ENCODE measurements around the gene SLC9A9. TPM values are rescaled to one million over a fixed set of nuclear protein-coding genes. Genes with fewer than 3 reads are reported as not detected.

SLC9A9 gene
- total RNA-seq, 4 donors from 2014 or later, result 1.1 to 15.9 (median 9.7) TPM

GRCh38 chr3:143634991-143635390 is 213.3 kb downstream of the SLC9A9 start:
- Histone ChIP-seq H3K27ac (peak overlapping the region in 3 of 4 donors; percentile 9 to 58 (median 30)), H3K36me3 (no peaks in the 10 kb centered on the region), H3K4me3 (no peak overlapping the region), H3K27me3 (no peaks in the 10 kb centered on the region), H3K4me1 (peaks cover 0 to 20% (median 12%) of the 10 kb centered on the region in 4 donors), H3K9me3 (peaks cover 11 to 20% of the 10 kb centered on the region in 2 donors)
- intact Hi-C loops (cut with DNase I; ENCODE audit: low total_unique reads) (no loop called here), in situ Hi-C loops (cut with MboI; ENCODE audit: low pct_ligation_motif_present in 1 of 4, low pct_unique_long_range_greater_than_20kb in 1 of 4, low sequenced_read_pairs in 3 of 4) (no loop called here)
- 66 to 100% methylated on average over 1 to 4 of the region's 4 CpGs for WGBS, 2 donors (ENCODE audit: low coverage in 1 of 2)
- peak; percentile 64 for DNase-seq
- no peak for TF ChIP-seq POLR2A (IDR thresholded peaks at IDR 0.05)
- TF ChIP-seq CTCF (IDR thresholded peaks at IDR 0.05), result no peak
- no peak for TF ChIP-seq EP300 (IDR thresholded peaks at IDR 0.05; ENCODE audit: low read depth)
- TF ChIP-seq POLR2AphosphoS5 (IDR thresholded peaks at IDR 0.05), result no peak

GRCh38 chr3:143634427-143634826 is 213.8 kb downstream of the SLC9A9 start:
- Histone ChIP-seq H3K27me3 (no peaks in the 10 kb centered on the region), H3K27ac (peak overlapping the region in 3 of 4 donors; percentile 9 to 58 (median 30)), H3K36me3 (no peaks in the 10 kb centered on the region), H3K9me3 (peaks cover 11 to 20% of the 10 kb centered on the region in 2 donors), H3K4me1 (peaks cover 0 to 20% (median 12%) of the 10 kb centered on the region in 4 donors), H3K4me3 (no peak overlapping the region)
- in situ Hi-C loops (cut with MboI; ENCODE audit: low pct_ligation_motif_present in 1 of 4, low pct_unique_long_range_greater_than_20kb in 1 of 4, low sequenced_read_pairs in 3 of 4) (no loop called here), intact Hi-C loops (cut with DNase I; ENCODE audit: low total_unique reads) (no loop called here)
- TF ChIP-seq POLR2A (IDR thresholded peaks at IDR 0.05), result no peak
- no peak for TF ChIP-seq POLR2AphosphoS5 (IDR thresholded peaks at IDR 0.05)
- no peak for TF ChIP-seq EP300 (IDR thresholded peaks at IDR 0.05; ENCODE audit: low read depth)
- no peak for TF ChIP-seq CTCF (IDR thresholded peaks at IDR 0.05)
- no peak for DNase-seq

- Histone ChIP-seq H3K27me3 (no peaks in the 10 kb centered on the region), H3K4me1 (peaks cover 0 to 20% (median 12%) of the 10 kb centered on the region in 4 donors), H3K36me3 (no peaks in the 10 kb centered on the region), H3K4me3 (no peak overlapping the region), H3K9me3 (peaks cover 11 to 20% of the 10 kb centered on the region in 2 donors), H3K27ac (peak overlapping the region in 2 of 4 donors; percentile 9 to 58)
- intact Hi-C loops (cut with DNase I; ENCODE audit: low total_unique reads), result no loop called here
- in situ Hi-C loops (cut with MboI; ENCODE audit: low pct_ligation_motif_present in 1 of 4, low pct_unique_long_range_greater_than_20kb in 1 of 4, low sequenced_read_pairs in 3 of 4), result no loop called here
- WGBS, 2 donors (ENCODE audit: low coverage in 1 of 2), result 68 to 86% methylated on average over 3 of the region's 3 CpGs
- DNase-seq, result no peak
- no peak for TF ChIP-seq EP300 (IDR thresholded peaks at IDR 0.05; ENCODE audit: low read depth)
- no peak for TF ChIP-seq POLR2AphosphoS5 (IDR thresholded peaks at IDR 0.05)
- TF ChIP-seq CTCF (IDR thresholded peaks at IDR 0.05), result no peak
- TF ChIP-seq POLR2A (IDR thresholded peaks at IDR 0.05), result no peak
These were observed 214.5 kb downstream of the SLC9A9 start for GRCh38 chr3:143633816-143634215.

GRCh38 chr3:143629726-143630125 is 218.5 kb downstream of the SLC9A9 start:
- DNase-seq, result no peak
- Histone ChIP-seq H3K9me3 (no peaks in the 10 kb centered on the region), H3K36me3 (no peaks in the 10 kb centered on the region), H3K4me1 (peaks cover 0 to 10% (median 4%) of the 10 kb centered on the region in 4 donors), H3K27me3 (no peaks in the 10 kb centered on the region), H3K4me3 (no peak overlapping the region), H3K27ac (no peak overlapping the region)
- intact Hi-C loops (cut with DNase I; ENCODE audit: low total_unique reads) (no loop called here), in situ Hi-C loops (cut with MboI; ENCODE audit: low pct_ligation_motif_present in 1 of 4, low pct_unique_long_range_greater_than_20kb in 1 of 4, low sequenced_read_pairs in 3 of 4) (no loop called here)
- no peak for TF ChIP-seq POLR2A (IDR thresholded peaks at IDR 0.05)

- Histone ChIP-seq H3K27me3 (no peaks in the 10 kb centered on the region), H3K9me3 (no peaks in the 10 kb centered on the region), H3K27ac (no peak overlapping the region), H3K4me1 (peaks cover 0 to 4% (median 1%) of the 10 kb centered on the region in 4 donors), H3K4me3 (no peak overlapping the region), H3K36me3 (no peaks in the 10 kb centered on the region)
- intact Hi-C loops (cut with DNase I; ENCODE audit: low total_unique reads) (no loop called here), in situ Hi-C loops (cut with MboI; ENCODE audit: low pct_ligation_motif_present in 1 of 4, low pct_unique_long_range_greater_than_20kb in 1 of 4, low sequenced_read_pairs in 3 of 4) (no loop called here)
- TF ChIP-seq EP300 (IDR thresholded peaks at IDR 0.05; ENCODE audit: low read depth) (no peak), CTCF (IDR thresholded peaks at IDR 0.05) (no peak), POLR2A (IDR thresholded peaks at IDR 0.05) (no peak), POLR2AphosphoS5 (IDR thresholded peaks at IDR 0.05) (no peak)
- DNase-seq, result no peak
- WGBS, 2 donors (ENCODE audit: low coverage in 1 of 2), result 86% methylated on average over 2 to 3 of the region's 3 CpGs
These were observed 219.3 kb downstream of the SLC9A9 start for GRCh38 chr3:143628971-143629370.

Data from transverse colon (tissue), 4 donors.